Right atrium auricular region (tissue), 2 donors: ENCODE results near the gene DNM1. TPM values are rescaled to one million over a fixed set of nuclear protein-coding genes. Genes with fewer than 3 reads are reported as not detected.
"Not testable (repeated sequence)": the region's sequence is repeated elsewhere in the genome, so short reads cannot be mapped to it uniquely, and the experiment has no call there.

ENCODE experiments used
- DNase-seq: peaks from one replicate; pipeline ENCODE4 v3.0.0-alpha.2; 2019; ENCODE audit warnings: low spot score
- H3K27ac ChIP-seq, 2 donors: fragments of 200-600 bp; sonication (generic); 1 replicate in 1 of 2; 2 replicates in 1 of 2; pipeline ENCODE4 v1.5.1; 2016 to 2019
- H3K27me3 ChIP-seq, 2 donors: fragments of 200-600 bp; sonication (generic); one replicate each; pipeline versions ENCODE4 v1.5.1 to v1.6.0; 2017 to 2019
- H3K36me3 ChIP-seq: fragments of 200-600 bp; sonication (generic); one replicate; pipeline ENCODE4 v1.5.1; 2016
- H3K4me1 ChIP-seq, 2 donors: fragments of 200-600 bp; sonication (generic); one replicate each; pipeline versions ENCODE4 v1.5.1 to v1.6.0; 2017 to 2019
- H3K4me3 ChIP-seq, 2 donors: fragments of 200-600 bp; sonication (generic); 1 replicate in 1 of 2; 2 replicates in 1 of 2; pipeline ENCODE4 v1.5.1; 2017 to 2019; ENCODE audit warnings: mild to moderate bottlenecking in 1 of 2, moderate library complexity in 1 of 2
- H3K9me3 ChIP-seq, 2 donors: fragments of 200-600 bp; sonication (generic); one replicate each; pipeline ENCODE4 v1.5.1; 2019
- CTCF ChIP-seq, 2 donors: fragments of 200-600 bp; sonication (generic); IDR thresholded peaks; one replicate each; pipeline ENCODE4 v1.5.1; 2019; ENCODE audit warnings: antibody characterized with exemption in 2 of 2
- total RNA-seq, 2 donors: library from RNA; depleted of rRNA; stranded (reverse); fragments of >200 nt; gene quantifications; one replicate each; pipeline ENCODE4 v1.1.0, GENCODE V29; 2016

Gene DNM1
- total RNA-seq, 2 donors from 2014 or later, result 2.5 to 3.9 TPM

DNA sequence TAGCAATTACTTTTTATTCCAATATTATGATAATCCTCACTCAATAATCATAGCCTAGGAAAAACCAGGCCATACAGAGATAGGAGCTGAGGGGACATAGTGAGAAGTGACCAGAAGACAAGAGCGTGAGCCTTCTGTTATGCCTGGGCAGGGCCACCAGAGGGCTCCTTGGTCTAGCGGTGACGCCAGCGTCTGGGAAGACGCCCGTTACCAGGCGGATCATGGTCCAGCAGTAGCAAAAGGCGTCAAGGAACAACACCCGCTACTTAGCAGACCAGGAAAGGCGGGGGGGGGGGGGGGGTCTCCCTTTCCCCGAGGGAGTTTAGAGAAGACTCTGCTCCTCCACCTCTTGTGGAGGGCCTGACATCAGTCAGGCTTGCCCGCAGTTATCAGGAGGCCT, 21.7 kb upstream of the DNM1 start:
- H3K9me3 ChIP-seq, H3K27ac ChIP-seq, H3K4me3 ChIP-seq, H3K4me1 ChIP-seq, H3K27me3 ChIP-seq: not testable (repeated sequence)
- peaks cover 72% of the 10 kb centered on the region for H3K36me3 ChIP-seq
- DNase-seq, result peak; percentile 77
- TF ChIP-seq CTCF (IDR thresholded peaks at IDR 0.05), result peak; percentile 21 to 55

- Histone ChIP-seq H3K36me3 (peaks cover 65% of the 10 kb centered on the region), H3K27ac (no peak overlapping the region), H3K27me3 (no peaks in the 10 kb centered on the region), H3K4me3 (no peak overlapping the region), H3K9me3 (no peaks in the 10 kb centered on the region), H3K4me1 (no peaks in the 10 kb centered on the region)
- TF ChIP-seq CTCF (IDR thresholded peaks at IDR 0.05), result no peak
- no peak for DNase-seq
Observed at GRCh38 chr9:128182893-128183588, 20.1 kb upstream of the DNM1 start.

DNA sequence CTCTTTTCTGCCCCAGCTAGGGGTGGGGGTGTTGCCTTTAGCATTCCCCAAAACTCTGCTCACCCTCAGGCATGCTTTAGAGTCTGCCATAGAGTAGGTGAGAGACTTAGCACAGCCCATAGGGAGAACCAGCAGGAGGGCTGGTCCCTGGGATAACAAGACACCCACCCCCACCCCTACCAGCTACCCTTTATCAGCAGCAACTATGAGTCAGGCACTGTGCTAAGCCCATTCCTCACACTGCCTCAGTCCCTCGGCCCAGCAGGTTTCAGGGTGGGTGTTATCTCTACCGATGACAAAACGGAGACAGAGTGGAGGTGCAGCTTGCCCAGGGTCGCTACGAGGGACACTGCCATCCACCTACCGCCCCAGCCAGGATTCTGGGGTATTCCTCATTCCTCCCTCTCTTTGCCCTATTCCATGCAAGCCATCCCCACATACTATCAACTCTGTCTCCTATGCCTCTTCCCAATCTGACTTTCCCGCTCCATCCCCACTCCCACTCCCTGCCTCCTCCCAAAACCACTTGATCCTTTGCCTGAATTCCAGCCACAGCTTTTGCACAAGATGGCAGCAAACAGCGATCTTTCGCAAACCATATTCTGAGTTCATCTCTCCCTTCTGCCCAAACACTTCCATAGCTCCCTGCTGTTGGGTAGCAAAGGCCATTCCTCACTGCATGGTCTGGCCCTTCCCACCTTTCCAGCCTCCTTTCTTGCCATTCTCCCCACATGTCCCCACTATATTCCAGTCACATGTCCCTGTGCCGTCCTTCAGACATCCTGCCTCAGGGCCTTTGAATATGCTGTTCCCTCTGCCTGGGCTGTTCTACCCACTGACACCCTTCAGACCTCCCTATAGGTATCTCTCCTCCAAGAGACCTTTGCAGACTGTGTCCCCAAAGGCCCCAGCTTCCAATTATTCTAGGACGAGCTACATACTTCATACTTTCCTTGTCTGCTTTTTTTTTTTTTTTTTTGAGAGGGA, 16.9 kb upstream of the DNM1 start:
- Histone ChIP-seq H3K27ac (no peak overlapping the region), H3K36me3 (peaks cover 41% of the 10 kb centered on the region), H3K4me1 (peaks cover 0 to 11% of the 10 kb centered on the region in 2 donors), H3K9me3 (no peaks in the 10 kb centered on the region), H3K27me3 (no peaks in the 10 kb centered on the region), H3K4me3 (no peak overlapping the region)
- no peak for TF ChIP-seq CTCF (IDR thresholded peaks at IDR 0.05)
- no peak for DNase-seq

- H3K9me3 ChIP-seq, result no peaks in the 10 kb centered on the region
- TF ChIP-seq CTCF (IDR thresholded peaks at IDR 0.05), result no peak
- H3K4me1 ChIP-seq, result peaks cover 0 to 16% of the 10 kb centered on the region in 2 donors
- peaks cover 41% of the 10 kb centered on the region for H3K36me3 ChIP-seq
- H3K4me3 ChIP-seq, result no peak overlapping the region
- DNase-seq, result no peak
- H3K27ac ChIP-seq, result no peak overlapping the region
- no peaks in the 10 kb centered on the region for H3K27me3 ChIP-seq
Observed at GRCh38 chr9:128187361-128187760, 15.8 kb upstream of the DNM1 start.

- no peak overlapping the region for H3K27ac ChIP-seq
- peaks cover 37% of the 10 kb centered on the region for H3K36me3 ChIP-seq
- no peak for TF ChIP-seq CTCF (IDR thresholded peaks at IDR 0.05)
- peaks cover 0 to 24% of the 10 kb centered on the region in 2 donors for H3K4me1 ChIP-seq
- no peak overlapping the region for H3K4me3 ChIP-seq
- H3K9me3 ChIP-seq, result no peaks in the 10 kb centered on the region
- no peak for DNase-seq
- no peaks in the 10 kb centered on the region for H3K27me3 ChIP-seq
Observed at GRCh38 chr9:128188209-128188608, 15.0 kb upstream of the DNM1 start.
